VCaP (cell line): ENCODE results near the gene XRCC2.
"Not testable (repeated sequence)": the region's sequence is repeated elsewhere in the genome, so short reads cannot be mapped to it uniquely, and the experiment has no call there.

Experiments used
- H3K27ac ChIP-seq: fragments of 450-650 bp; 2 replicates; pipeline ENCODE4 v1.5.1; 2017
- CTCF ChIP-seq: fragments of 450-650 bp; conservative IDR thresholded peaks from 2 replicates; pipeline ENCODE4 v1.5.1; 2017; ENCODE audit warnings: mild to moderate bottlenecking, moderate library complexity

Gene XRCC2

DNA sequence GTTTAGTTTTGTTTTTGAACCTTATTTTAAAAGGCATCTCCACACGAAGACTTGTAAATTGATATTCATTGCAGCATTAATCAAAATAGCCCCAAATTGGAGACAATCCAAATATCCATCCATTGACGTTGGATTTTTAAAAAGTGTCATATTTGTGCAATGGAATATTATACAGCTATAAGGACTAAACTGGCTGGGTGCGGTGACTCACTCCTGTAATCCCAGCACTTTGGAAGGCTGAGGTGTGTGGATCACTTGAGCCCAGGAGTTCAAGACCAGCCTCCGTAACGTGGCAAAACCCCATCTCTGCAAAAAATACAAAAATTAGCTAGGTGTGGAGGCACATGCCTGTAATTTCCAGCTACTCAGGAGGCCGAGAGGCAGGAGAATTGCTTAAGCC, 35.1 kb downstream of the XRCC2 start:
- no peak overlapping the region for H3K27ac ChIP-seq
- TF ChIP-seq CTCF: no peak

GRCh38 chr7:152637920-152638580, 37.9 kb downstream of the XRCC2 start:
- no peak overlapping the region for H3K27ac ChIP-seq
- TF ChIP-seq CTCF: no peak

GRCh38 chr7:152637161-152637560, 38.8 kb downstream of the XRCC2 start:
- TF ChIP-seq CTCF: no peak
- H3K27ac ChIP-seq: no peak overlapping the region

- TF ChIP-seq CTCF: no peak
- H3K27ac ChIP-seq: no peak overlapping the region
Observed at GRCh38 chr7:152636441-152636840, 39.5 kb downstream of the XRCC2 start.

DNA sequence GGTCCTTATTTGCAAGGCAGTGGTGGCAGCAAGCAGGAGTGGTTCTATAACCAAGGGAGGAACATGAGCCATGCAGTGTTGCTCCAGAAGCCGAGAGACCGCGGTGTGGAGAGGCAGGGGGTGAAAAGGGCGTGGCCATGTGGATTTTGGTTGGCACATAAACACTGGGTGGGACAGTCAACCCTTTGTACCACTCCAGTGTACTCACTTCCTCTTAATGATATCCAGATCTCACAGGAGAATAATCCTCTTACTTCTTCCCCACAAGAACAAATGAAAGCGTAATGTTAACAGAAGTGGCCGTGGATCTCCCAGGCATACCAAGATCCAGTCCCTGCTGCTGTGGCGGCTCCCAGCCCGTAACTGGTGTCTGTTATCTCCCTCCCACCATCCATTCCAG, 42.4 kb downstream of the XRCC2 start:
- H3K27ac ChIP-seq: no peak overlapping the region
- TF ChIP-seq CTCF: no peak

DNA sequence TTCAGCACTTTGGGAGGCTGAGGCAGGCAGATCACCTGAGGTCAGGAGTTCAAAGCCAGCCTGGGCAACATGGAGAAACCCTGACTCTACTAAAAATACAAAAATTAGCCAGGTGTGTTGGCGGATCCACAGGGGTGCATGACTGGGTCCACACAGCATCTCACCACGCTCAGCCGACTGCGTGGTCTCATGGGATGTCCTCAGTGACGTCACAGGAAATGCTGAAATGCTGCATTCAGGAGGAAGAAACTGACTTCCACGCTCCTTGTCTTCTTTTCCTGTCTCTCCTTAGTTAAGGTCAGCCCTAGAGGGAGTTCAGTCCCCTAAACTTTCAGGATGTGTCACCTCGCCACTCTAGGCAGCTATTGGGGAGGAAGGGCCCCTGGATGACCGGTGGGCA, 42.9 kb downstream of the XRCC2 start:
- H3K27ac ChIP-seq: no peak overlapping the region
- TF ChIP-seq CTCF: no peak

DNA sequence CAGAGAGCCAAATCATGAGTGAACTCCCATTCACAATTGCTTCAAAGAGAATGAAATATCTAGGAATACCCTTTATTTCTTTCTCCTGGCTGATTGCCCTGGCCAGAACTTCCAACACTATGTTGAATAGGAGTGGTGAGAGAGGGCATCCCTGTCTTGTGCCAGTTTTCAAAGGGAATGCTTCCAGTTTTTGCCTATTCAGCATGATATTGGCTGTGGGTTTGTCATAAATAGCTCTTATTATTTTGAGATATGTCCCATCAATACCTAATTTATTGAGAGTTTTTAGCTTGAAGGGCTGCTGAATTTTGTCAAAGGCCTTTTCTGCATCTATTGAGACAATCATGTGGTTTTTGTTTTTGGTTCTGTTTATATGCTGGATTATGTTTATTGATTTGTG, 47.2 kb downstream of the XRCC2 start:
- H3K27ac ChIP-seq: not testable (repeated sequence)

DNA sequence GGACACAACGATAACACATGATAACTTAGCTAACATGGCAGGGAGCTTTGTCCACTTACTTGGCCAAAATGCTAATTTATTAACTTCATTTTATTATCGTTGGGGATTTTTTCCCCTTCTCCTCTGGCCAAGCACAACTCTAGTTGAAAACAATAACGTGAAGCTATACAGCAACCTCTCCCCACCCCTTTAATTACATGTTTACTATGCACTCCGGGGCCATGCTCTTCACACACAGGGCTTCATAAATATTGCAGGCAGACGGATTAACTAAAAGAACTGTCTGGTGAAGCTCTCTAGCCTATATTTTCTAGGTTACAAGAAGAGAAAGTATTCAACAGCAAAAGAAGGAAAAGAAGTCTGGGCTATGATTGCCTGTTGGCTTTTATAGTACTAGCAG, 51.7 kb downstream of the XRCC2 start:
- TF ChIP-seq CTCF: no peak
- no peak overlapping the region for H3K27ac ChIP-seq
